Activated CD8-positive, alpha-beta memory T cell treated with anti-CD3 and anti-CD28 coated beads for 1 hour (primary cell): ENCODE measurements around the gene TLR9.

Experiments
- DNase-seq, 2 donors: peaks; one replicate each; pipeline ENCODE4 v3.0.0-alpha.2; 2020; ENCODE audit warnings: low read depth in 1 of 2; ENCODE audit errors: extremely low read depth in 1 of 2

TLR9 gene

DNA sequence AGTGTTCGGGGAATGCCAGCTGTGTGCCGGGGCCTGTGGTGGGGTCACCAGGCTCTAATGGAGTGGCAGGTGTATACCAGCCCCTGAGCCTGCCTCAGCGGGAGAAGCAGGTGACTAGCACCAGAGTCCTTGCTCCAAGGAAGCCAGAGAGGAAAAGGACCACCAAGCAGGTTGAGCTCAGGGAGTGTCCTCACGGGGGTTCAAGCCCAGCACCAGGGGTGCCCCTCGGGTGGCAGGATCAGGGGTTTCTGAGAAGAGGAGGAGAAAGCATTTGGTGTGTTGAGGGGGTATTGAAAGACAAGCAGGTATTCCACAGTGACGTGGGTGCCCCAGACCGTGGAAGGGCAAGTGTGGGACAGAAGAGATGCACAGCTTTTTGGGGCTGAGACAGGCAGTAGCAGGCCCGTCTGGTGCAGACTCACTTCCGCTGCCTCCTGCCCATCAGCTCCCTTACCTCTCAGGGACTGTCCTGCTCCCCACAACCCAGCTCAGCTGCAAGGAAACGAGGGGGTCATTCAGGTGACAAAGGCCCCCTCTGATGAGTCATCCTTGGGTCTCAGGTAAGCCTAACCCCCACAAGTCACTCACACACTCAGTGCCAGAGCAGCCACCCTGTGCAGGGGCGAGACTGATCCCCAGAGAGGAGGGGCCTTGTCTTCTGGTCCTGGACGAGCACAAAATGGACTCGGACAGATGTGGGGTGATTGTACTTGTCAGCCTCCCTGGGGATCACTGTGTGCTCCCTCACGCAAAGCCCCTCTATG is 49.8 kb downstream of the TLR9 start:
- DNase-seq = no peak

DNA sequence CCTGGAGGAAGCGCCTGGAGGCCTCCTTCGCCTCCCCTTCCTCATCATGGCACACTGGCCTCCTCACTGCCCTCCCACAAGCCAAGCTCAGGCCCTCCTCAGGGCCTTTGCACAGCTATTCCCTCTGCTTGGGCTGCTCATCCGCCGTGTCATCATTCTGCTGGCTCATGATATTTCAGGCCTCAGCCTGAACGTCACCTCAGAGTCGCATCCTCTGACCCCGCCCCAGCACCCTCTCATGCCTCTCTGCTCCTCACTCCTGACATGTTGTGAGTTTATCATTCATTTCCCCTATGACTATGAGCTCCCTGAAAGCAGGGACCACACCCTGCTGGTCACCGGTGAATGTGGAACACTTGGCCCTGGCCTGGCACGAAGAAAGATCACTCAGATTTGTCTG is 50.5 kb downstream of the TLR9 start:
- no peak for DNase-seq

DNA sequence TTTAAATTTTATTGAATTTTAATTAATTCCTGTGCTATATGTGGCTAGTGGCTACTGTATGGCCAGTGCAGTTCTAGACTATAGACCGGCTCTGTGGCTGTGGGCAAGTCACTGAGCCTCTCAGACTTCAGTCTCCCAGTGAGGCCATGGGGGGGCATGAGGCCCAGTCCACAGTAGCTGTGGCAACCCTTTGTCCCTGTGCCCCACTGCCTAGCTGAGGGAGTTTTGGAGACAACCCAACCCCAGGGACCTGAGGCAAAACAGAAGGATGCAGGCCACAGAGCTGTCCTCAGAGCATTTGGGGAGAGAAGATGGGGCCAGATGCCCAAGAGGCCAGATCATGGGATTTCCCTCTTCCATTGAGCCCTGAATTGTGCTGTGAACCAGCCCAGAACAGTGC is 52.3 kb downstream of the TLR9 start:
- DNase-seq = no peak

DNA sequence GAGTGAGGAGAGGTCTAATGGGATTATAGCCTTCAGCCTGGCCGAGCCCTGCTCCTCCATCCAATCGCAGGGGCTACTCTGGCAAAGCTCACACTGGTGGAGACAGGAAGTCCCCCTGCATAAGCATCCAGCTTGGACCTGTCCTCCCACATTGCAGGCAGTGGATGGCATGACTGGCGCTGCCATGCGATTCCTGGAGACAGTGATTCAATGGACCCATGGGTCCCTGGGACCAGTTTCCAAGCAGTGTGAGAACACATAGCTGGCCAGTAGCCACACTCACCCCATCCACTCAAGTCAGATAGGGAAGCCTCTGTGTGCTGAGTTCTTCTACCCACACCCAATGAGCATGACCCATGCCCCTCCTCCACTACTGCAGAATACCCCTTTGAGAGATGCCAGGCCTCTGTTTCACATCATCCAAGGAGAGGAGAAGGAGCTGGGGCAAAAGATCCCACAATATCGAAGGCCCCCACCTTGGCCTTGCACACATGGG is 53.1 kb downstream of the TLR9 start:
- DNase-seq = no peak

DNA sequence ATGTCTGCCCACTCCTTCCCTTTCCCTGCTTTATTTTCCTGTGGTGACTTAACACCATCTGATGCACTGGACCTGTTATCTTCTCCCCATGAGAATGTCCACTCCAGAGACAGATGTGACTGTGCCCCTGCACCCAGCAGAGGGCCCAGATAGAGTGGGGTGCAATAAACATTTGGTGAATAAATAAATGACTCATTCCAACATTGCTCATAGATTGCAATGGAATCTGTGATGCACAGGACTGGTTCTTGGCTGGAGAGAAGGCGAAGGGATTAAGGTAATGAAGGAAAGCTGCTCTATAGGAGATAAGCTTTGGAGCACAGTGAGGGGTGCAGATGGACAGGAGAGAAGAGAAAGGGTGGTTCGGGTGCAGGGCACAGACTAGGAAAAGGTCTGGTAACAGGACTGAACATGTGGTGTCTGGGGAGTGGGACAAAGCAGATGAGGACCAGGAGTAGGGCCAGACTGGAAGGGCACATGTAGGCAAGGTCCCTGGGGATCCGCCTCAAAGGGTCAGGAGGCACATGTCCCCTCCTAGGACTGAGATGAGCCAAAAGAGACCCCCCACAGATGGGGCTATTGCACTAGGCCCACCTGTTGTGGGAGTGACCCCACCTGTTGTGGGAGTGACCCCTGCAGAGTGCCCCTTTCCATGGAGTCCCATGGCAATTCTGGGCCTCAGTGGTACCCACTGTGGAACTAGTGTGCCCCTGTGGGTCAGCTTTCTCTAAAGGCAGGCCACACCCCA is 53.8 kb downstream of the TLR9 start:
- no peak for DNase-seq
